Small intestine (tissue), 7 donors: ENCODE data around the gene FCRL1. TPM values are rescaled to one million over a fixed set of nuclear protein-coding genes. Genes with fewer than 3 reads are reported as not detected.

Experiments
- DNase-seq, 2 donors: peaks; one replicate each; pipeline versions ENCODE4 v3.0.0 to v3.0.0-alpha.2; 2013
- FAIRE-seq: peaks from 2 replicates; lab custom pipeline; 2012; peaks lifted over from hg19 to GRCh38; lab: Jason Lieb, UNC
- H3K27ac ChIP-seq, 3 donors: one replicate each; pipeline ENCODE4 v1.5.1; 2013; ENCODE audit warnings: low read length in 2 of 3, mild to moderate bottlenecking in 2 of 3, control low read depth in 1 of 3, inconsistent platforms in 1 of 3, low read depth in 1 of 3, moderate library complexity in 1 of 3
- H3K27me3 ChIP-seq, 3 donors: one replicate each; pipeline ENCODE4 v1.6.1; 2013; ENCODE audit warnings: low read length in 3 of 3, inconsistent platforms in 1 of 3; ENCODE audit not compliant: control insufficient read depth in 3 of 3, insufficient read depth in 3 of 3
- H3K36me3 ChIP-seq, 3 donors: one replicate each; pipeline ENCODE4 v1.6.1; 2013; ENCODE audit warnings: low read length in 3 of 3, inconsistent platforms in 1 of 3, low read depth in 1 of 3, mild to moderate bottlenecking in 1 of 3, moderate library complexity in 1 of 3; ENCODE audit not compliant: control insufficient read depth in 3 of 3, insufficient read depth in 2 of 3
- H3K4me1 ChIP-seq, 3 donors: one replicate each; pipeline ENCODE4 v1.6.1; 2013; ENCODE audit warnings: low read length in 2 of 3, inconsistent platforms in 1 of 3, low read depth in 1 of 3, mild to moderate bottlenecking in 1 of 3, moderate library complexity in 1 of 3; ENCODE audit not compliant: control insufficient read depth in 3 of 3, insufficient read depth in 2 of 3
- H3K4me3 ChIP-seq, 3 donors: one replicate each; pipeline ENCODE4 v1.5.1; 2013; ENCODE audit warnings: low read length in 3 of 3, control low read depth in 1 of 3, inconsistent platforms in 1 of 3, low read depth in 1 of 3, mild to moderate bottlenecking in 1 of 3, moderate library complexity in 1 of 3
- H3K9me3 ChIP-seq, 2 donors: one replicate each; pipeline ENCODE4 v1.6.1; 2013; ENCODE audit warnings: low read depth in 1 of 2, low read length in 1 of 2; ENCODE audit not compliant: control insufficient read depth in 2 of 2, insufficient read depth in 1 of 2
- WGBS, 3 donors: extraction: QIAGEN DNeasy Blood & Tissue Kit; methylation state at CpG; one replicate each; pipeline ENCODE4 v1.1.7; 2013; 5-methylcytosine and 5-hydroxymethylcytosine counted together
- polyA plus RNA-seq, 4 donors: library from polyadenylated mRNA; stranded (reverse) in 3 of 4; unstranded in 1 of 4; fragments of 200-250 nt in 3 of 4; fragments of 120-200 nt in 1 of 4; gene quantifications; one replicate each; pipeline versions ENCODE4 v1.2.1 to v1.2.3, GENCODE V29; 2013
- donor health status: healthy with polysubstance abuse.
- donor health status: control.
- donor health status: control.
- donor health status: Bipolar disorder and iron deficiency.
- donor health status: healthy.

The FCRL1 gene
- polyA plus RNA-seq, 4 donors: 0.24 to 1.00 TPM; not detected in 2

GRCh38 chr1:157771661-157772425 is 48.1 kb downstream of the FCRL1 start:
- Histone ChIP-seq H3K36me3 (no peaks in the 10 kb centered on the region), H3K9me3 (no peaks in the 10 kb centered on the region), H3K4me3 (no peak overlapping the region), H3K27ac (no peak overlapping the region), H3K27me3 (no peaks in the 10 kb centered on the region), H3K4me1 (peaks cover 0 to 12% (median 3%) of the 10 kb centered on the region in 3 donors)
- no peak for DNase-seq
- FAIRE-seq: no peak
- WGBS, 3 donors: 67 to 81% (median 70%) methylated on average over 8 of the region's 8 CpGs

GRCh38 chr1:157770442-157771043 is 49.4 kb downstream of the FCRL1 start:
- Histone ChIP-seq H3K9me3 (no peaks in the 10 kb centered on the region), H3K4me1 (peaks cover 0 to 12% (median 3%) of the 10 kb centered on the region in 3 donors), H3K27me3 (peaks cover 0 to under 1% (median 0%) of the 10 kb centered on the region in 3 donors), H3K27ac (no peak overlapping the region), H3K36me3 (no peaks in the 10 kb centered on the region), H3K4me3 (no peak overlapping the region)
- WGBS, 3 donors: 57 to 61% (median 60%) methylated on average over 9 of the region's 9 CpGs
- FAIRE-seq: no peak
- no peak for DNase-seq

- no peak for DNase-seq
- no peaks in the 10 kb centered on the region for H3K9me3 ChIP-seq
- H3K4me1 ChIP-seq: no peaks in the 10 kb centered on the region
- no peak for FAIRE-seq
- H3K36me3 ChIP-seq: no peaks in the 10 kb centered on the region
- H3K27me3 ChIP-seq: peaks cover 0 to 3% (median 0%) of the 10 kb centered on the region in 3 donors
- no peak overlapping the region for H3K27ac ChIP-seq
- H3K4me3 ChIP-seq: no peak overlapping the region
Measured at GRCh38 chr1:157766792-157767191, 53.1 kb downstream of the FCRL1 start.

GRCh38 chr1:157758018-157758417 is 61.9 kb downstream of the FCRL1 start:
- no peaks in the 10 kb centered on the region for H3K27me3 ChIP-seq
- H3K27ac ChIP-seq: no peak overlapping the region
- no peaks in the 10 kb centered on the region for H3K9me3 ChIP-seq
- no peaks in the 10 kb centered on the region for H3K4me1 ChIP-seq
- H3K4me3 ChIP-seq: no peak overlapping the region
- DNase-seq: no peak
- FAIRE-seq: no peak
- H3K36me3 ChIP-seq: no peaks in the 10 kb centered on the region
- 86 to 92% (median 90%) methylated on average over 4 of the region's 4 CpGs for WGBS, 3 donors

GRCh38 chr1:157753611-157754010 is 66.3 kb downstream of the FCRL1 start:
- no peaks in the 10 kb centered on the region for H3K9me3 ChIP-seq
- no peaks in the 10 kb centered on the region for H3K4me1 ChIP-seq
- H3K4me3 ChIP-seq: no peak overlapping the region
- FAIRE-seq (no peak), DNase-seq (no peak)
- H3K27me3 ChIP-seq: no peaks in the 10 kb centered on the region
- no peak overlapping the region for H3K27ac ChIP-seq
- 68 to 80% (median 72%) methylated on average over 1 of the region's 1 CpG for WGBS, 3 donors
- H3K36me3 ChIP-seq: no peaks in the 10 kb centered on the region

GRCh38 chr1:157751283-157751682 is 68.6 kb downstream of the FCRL1 start:
- Histone ChIP-seq H3K27me3 (no peaks in the 10 kb centered on the region), H3K36me3 (no peaks in the 10 kb centered on the region), H3K4me3 (no peak overlapping the region), H3K9me3 (no peaks in the 10 kb centered on the region), H3K4me1 (no peaks in the 10 kb centered on the region), H3K27ac (no peak overlapping the region)
- whole genome bisulfite sequencing, 3 donors: 66 to 73% (median 66%) methylated on average over 3 of the region's 3 CpGs
- DNase-seq: no peak
- FAIRE-seq: no peak

- 93 to 95% (median 95%) methylated on average over 3 of the region's 3 CpGs for WGBS, 3 donors
- Histone ChIP-seq H3K36me3 (no peaks in the 10 kb centered on the region), H3K4me3 (no peak overlapping the region), H3K27me3 (no peaks in the 10 kb centered on the region), H3K9me3 (no peaks in the 10 kb centered on the region), H3K4me1 (no peaks in the 10 kb centered on the region), H3K27ac (no peak overlapping the region)
- no peak for DNase-seq
- FAIRE-seq: no peak
Measured at GRCh38 chr1:157748262-157748817, 71.6 kb downstream of the FCRL1 start.
